ENCODE data around the gene ST3GAL3. TPM values are rescaled to one million over a fixed set of nuclear protein-coding genes. Genes with fewer than 3 reads are reported as not detected.

The ST3GAL3 gene
- total RNA-seq, 4 donors from 2014 or later = 30.2 to 41.4 (median 33.2) TPM

- no peaks in the 10 kb centered on the region for H3K36me3 ChIP-seq
- no peak overlapping the region for H3K27ac ChIP-seq
- peaks cover 0 to 31% (median 12%) of the 10 kb centered on the region in 3 donors for H3K4me1 ChIP-seq
- TF ChIP-seq EP300 (IDR thresholded peaks at IDR 0.05) = no peak
- no peak for TF ChIP-seq POLR2A (IDR thresholded peaks at IDR 0.05)
- TF ChIP-seq POLR2AphosphoS5 (IDR thresholded peaks at IDR 0.05) = no peak
- TF ChIP-seq CTCF (IDR thresholded peaks at IDR 0.05) = no peak
- H3K27me3 ChIP-seq = peaks cover 6% of the 10 kb centered on the region
- 67 to 85% methylated on average over 1 to 2 of the region's 3 CpGs for WGBS, 2 donors (ENCODE audit: low coverage in 1 of 2)
- H3K4me3 ChIP-seq = no peak overlapping the region
- no peak for ATAC-seq
- H3K9me3 ChIP-seq = no peaks in the 10 kb centered on the region
Observed at GRCh38 chr1:43938892-43939587, 231.7 kb downstream of the ST3GAL3 start.

GRCh38 chr1:43942411-43942810 is 235.1 kb downstream of the ST3GAL3 start:
- TF ChIP-seq CTCF (IDR thresholded peaks at IDR 0.05) = no peak
- TF ChIP-seq POLR2AphosphoS5 (IDR thresholded peaks at IDR 0.05) = no peak
- no peak for TF ChIP-seq EP300 (IDR thresholded peaks at IDR 0.05)
- TF ChIP-seq POLR2A (IDR thresholded peaks at IDR 0.05) = no peak
- Histone ChIP-seq H3K27ac (no peak overlapping the region), H3K36me3 (no peaks in the 10 kb centered on the region), H3K4me1 (peaks cover 0 to 28% (median 9%) of the 10 kb centered on the region in 3 donors), H3K9me3 (no peaks in the 10 kb centered on the region), H3K4me3 (no peak overlapping the region), H3K27me3 (no peaks in the 10 kb centered on the region)
- no peak for ATAC-seq
- WGBS, 2 donors (ENCODE audit: low coverage in 1 of 2) = 79% methylated on average over 2 to 3 of the region's 3 CpGs

GRCh38 chr1:43944860-43945259 is 237.5 kb downstream of the ST3GAL3 start:
- Histone ChIP-seq H3K27me3 (no peaks in the 10 kb centered on the region), H3K4me3 (no peak overlapping the region), H3K9me3 (no peaks in the 10 kb centered on the region), H3K27ac (peak overlapping the region in 1 of 4 donors; percentile 98), H3K36me3 (peaks cover 0 to 9% of the 10 kb centered on the region in 2 donors), H3K4me1 (peaks cover 4 to 52% (median 21%) of the 10 kb centered on the region in 3 donors)
- 100% methylated on average over 1 of the region's 1 CpG for WGBS, 2 donors (ENCODE audit: low coverage in 1 of 2)
- no peak for ATAC-seq
- TF ChIP-seq POLR2A (IDR thresholded peaks at IDR 0.05) = no peak
- no peak for TF ChIP-seq CTCF (IDR thresholded peaks at IDR 0.05)
- TF ChIP-seq EP300 (IDR thresholded peaks at IDR 0.05) = no peak
- no peak for TF ChIP-seq POLR2AphosphoS5 (IDR thresholded peaks at IDR 0.05)

GRCh38 chr1:43945674-43946235 is 238.4 kb downstream of the ST3GAL3 start:
- WGBS, 2 donors (ENCODE audit: low coverage in 1 of 2) = 4 to 10% methylated on average over 2 to 3 of the region's 3 CpGs
- no peak for ATAC-seq
- Histone ChIP-seq H3K4me1 (peaks cover 4 to 61% (median 21%) of the 10 kb centered on the region in 3 donors), H3K36me3 (peaks cover 0 to 18% of the 10 kb centered on the region in 2 donors), H3K27me3 (no peaks in the 10 kb centered on the region), H3K27ac (peak overlapping the region; percentile 75 to 98 (median 94)), H3K4me3 (peak overlapping the region; percentile 38 to 81), H3K9me3 (no peaks in the 10 kb centered on the region)
- TF ChIP-seq POLR2A (IDR thresholded peaks at IDR 0.05) = no peak
- TF ChIP-seq CTCF (IDR thresholded peaks at IDR 0.05) = no peak
- no peak for TF ChIP-seq EP300 (IDR thresholded peaks at IDR 0.05)
- TF ChIP-seq POLR2AphosphoS5 (IDR thresholded peaks at IDR 0.05) = no peak
